NCI-H1694 (cell line): Measurements from ENCODE around the gene NRCAM.

Source experiments
- DNase-seq: peaks from one replicate; lab custom pipeline; 2025; lab: John Stamatoyannopoulos, UW

NRCAM gene

GRCh38 chr7:108459922-108460551 lies 3.8 kb upstream of the NRCAM start:
- DNase-seq = peak; percentile 84

GRCh38 chr7:108457871-108458270 lies 1.6 kb upstream of the NRCAM start:
- DNase-seq = no peak

DNA sequence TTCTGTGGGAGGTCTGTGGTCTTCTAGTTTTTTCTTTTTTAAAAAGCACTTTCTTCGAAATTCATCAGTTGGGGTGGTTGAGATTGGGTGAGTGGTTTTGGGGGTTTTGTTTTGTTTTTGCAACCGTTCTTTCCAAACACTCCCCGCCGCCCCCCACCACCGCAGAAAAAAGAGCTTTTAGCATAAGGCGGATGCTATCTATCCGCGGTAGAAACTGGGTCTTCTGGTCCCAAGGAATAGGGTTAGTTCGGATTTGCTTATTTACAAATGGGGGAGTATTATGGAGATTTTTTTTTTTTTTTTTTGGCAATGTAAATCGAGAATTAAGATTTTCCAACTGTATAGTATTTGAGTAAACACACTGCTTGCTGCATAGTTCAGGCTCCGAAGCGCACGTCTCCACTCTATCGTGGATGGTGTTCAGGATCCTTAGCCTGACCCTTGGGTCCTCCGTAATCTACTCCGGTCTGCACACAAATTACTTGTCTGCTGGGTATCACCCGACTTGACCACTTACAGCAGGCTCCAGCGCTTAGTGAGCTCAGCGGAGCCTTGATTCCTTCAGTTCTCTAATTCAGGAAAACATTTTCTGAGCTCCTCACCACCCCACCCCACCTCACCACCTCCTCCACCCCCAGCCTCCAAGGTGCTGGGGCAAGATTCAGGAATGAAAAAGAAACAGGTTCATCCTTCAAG lies 757 bp upstream of the NRCAM start:
- no peak for DNase-seq

DNA sequence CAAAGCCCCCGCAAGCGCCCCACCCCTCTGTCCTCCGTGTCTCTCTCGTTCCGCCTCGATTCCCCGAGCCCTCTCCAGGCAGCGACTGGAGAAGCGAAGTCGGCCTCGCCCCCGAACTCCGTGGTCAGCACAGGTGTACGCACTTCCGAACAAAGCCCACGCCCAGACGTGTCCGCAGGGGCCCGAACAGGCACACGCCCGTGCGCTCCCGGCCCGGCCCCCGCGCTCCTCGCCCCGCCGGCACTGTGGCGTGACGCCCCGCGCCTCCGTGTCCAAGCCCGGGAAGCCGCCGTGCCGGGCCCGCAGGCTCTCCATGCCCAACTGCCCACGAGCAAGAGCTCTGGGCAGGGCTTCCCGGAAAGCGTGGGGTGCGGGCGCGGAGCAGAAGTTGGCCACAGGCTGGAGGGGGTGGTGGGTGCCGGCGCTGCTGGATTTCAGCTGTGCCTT lies 662 bp downstream of the NRCAM start:
- no peak for DNase-seq

GRCh38 chr7:108454674-108455550 lies 1.3 kb downstream of the NRCAM start:
- peak; percentile 84 for DNase-seq

DNA sequence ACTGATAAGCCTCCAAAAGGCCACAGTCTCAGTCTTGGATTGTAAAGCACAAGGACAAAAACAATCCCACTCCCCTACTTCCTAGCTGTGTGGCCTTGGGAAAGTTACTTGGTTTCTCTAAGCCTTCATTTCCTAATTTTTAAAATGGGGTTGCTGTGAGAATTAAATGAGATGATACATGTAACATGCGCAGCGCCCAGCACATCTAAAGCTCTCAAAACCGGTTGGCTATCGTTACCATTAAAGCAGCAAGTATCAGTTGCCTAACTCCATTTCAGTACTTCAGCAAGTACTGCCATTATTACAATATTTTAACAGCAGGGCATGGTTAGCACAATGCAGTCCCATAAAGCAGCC lies 1.9 kb downstream of the NRCAM start:
- DNase-seq = no peak

- DNase-seq = no peak
These were observed 2.9 kb downstream of the NRCAM start for GRCh38 chr7:108453320-108453719.

DNA sequence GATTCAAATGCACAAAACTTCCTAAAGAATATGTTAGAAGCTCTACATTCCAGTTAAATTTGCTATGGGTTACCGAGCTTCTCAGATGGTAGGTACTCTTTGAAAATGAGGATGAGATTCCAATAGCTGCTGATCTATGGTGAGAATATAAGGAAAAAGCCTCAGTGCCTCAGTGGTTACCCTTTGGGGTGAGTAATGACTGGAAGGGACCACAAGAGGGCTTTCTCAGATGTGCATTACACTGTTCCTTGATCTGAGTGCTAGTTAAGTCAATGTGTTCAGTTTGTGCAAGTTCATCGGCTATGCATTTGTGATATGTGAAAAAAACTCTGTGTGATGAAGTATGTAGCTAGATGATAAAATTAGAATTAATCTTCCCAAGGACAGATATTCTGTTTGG lies 3.5 kb downstream of the NRCAM start:
- DNase-seq = peak; percentile 56

- DNase-seq = no peak
These were observed 4.9 kb downstream of the NRCAM start for GRCh38 chr7:108451296-108451848.

- DNase-seq = no peak
These were observed 6.1 kb downstream of the NRCAM start for GRCh38 chr7:108450160-108450559.

- no peak for DNase-seq
These were observed 6.7 kb downstream of the NRCAM start for GRCh38 chr7:108449521-108449920.

GRCh38 chr7:108448584-108449505 lies 7.4 kb downstream of the NRCAM start:
- DNase-seq = peak; percentile 52

DNA sequence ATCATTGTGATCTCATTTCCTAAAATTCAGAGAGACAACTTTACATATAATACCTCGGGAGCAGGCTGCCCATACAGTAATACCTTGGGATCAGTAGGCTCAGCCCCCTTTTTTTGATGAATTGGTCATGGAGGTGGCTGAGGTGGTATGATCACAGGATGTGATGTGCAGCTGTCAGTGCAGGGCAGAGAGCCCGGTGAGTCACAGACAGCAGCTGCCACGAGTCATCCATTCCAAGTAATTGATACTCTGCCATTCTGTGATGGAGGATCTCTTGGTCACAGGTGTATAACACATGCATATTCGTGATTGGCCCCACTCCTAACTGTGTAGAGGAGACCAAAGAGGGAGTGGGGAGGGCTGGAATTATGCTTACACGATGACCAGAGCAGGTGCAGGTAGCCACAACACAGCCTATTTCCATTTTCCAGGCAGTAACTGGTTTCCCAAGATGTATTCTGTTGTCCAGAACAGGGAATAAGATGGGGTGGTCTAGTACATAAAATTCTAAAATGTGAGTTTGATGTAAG lies 14.1 kb downstream of the NRCAM start:
- peak; percentile 27 for DNase-seq

- DNase-seq = no peak
These were observed 14.8 kb downstream of the NRCAM start for GRCh38 chr7:108441392-108441955.

GRCh38 chr7:108440613-108441012 lies 15.6 kb downstream of the NRCAM start:
- DNase-seq = no peak

DNA sequence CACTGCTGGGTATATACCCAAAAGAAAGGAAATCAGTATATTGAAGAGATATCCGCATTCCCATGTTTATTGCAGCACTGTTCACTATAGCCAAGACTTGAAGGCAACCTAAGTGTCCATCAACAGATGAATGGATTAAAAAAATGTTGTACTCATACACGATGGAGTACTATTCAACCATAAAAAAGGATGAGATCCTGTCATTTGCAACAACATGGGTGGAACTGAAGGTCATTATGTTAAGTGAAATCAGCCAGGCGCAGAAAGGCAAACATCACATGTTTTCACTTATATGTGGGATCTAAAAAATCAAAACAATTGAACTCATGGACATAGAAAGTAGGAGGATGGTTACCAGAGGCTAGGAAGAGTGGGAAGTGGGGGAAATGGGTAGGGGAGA lies 19.3 kb downstream of the NRCAM start:
- DNase-seq = no peak

GRCh38 chr7:108434010-108434409 lies 22.2 kb downstream of the NRCAM start:
- DNase-seq = no peak

DNA sequence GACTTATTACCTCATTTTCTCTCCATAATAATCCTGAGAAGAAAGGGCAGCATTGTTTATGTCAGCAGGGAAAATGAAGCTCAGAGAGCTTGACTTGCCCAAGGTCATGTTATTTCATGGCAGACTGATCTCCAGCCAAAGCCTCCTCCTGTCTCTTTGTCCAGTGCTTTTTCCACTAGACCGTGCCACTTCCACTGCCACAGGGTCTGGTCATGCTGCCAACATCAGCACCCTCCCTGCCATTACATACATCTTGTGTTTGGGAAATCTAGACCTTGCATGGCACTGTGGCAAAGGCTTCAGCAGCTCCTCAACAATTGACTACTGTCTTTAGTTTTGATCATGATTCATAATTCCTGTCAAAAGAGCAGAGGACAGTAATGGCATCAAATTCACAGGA lies 25.1 kb downstream of the NRCAM start:
- DNase-seq = no peak

- no peak for DNase-seq
These were observed 25.6 kb downstream of the NRCAM start for GRCh38 chr7:108430664-108431063.

- DNase-seq = no peak
These were observed 28.5 kb downstream of the NRCAM start for GRCh38 chr7:108427766-108428165.

DNA sequence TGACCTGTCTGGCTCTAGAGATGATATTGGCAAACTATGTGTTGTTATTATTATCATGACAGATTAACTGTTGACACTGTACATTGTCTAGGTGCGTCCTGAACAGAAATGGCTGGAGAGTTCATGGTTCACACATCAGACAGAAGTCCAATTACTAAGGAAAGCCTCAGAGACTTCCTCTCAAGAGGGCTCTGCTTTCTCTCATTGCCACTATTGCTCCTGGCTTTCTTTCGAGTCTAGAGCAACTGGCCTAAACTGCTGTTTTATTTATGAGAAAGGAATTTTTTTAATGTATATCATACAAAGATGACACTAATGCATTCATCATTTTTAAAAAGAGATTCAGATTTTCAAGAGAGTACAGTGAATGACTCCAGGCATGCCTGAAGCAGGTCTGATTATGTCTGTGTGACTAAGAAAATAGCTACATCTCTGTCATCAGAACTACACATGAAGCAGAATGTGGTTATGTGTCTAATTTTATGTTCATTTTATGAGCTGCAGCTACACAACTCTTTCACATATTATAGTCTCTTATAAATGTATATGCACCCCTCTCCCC lies 30.4 kb downstream of the NRCAM start:
- DNase-seq = no peak
